HG03064 (cell line): ENCODE measurements around the gene AHDC1.
"Not testable (repeated sequence)": the region's sequence is repeated elsewhere in the genome, so short reads cannot be mapped to it uniquely, and the experiment has no call there.

Experiments
- ATAC-seq: cut with Tn5 transposase; IDR thresholded peaks from one replicate; pipeline ENCODE4 v1.9.1; 2021; ENCODE audit warnings: low read depth; ENCODE audit not compliant: unreplicated experiment

The AHDC1 gene

DNA sequence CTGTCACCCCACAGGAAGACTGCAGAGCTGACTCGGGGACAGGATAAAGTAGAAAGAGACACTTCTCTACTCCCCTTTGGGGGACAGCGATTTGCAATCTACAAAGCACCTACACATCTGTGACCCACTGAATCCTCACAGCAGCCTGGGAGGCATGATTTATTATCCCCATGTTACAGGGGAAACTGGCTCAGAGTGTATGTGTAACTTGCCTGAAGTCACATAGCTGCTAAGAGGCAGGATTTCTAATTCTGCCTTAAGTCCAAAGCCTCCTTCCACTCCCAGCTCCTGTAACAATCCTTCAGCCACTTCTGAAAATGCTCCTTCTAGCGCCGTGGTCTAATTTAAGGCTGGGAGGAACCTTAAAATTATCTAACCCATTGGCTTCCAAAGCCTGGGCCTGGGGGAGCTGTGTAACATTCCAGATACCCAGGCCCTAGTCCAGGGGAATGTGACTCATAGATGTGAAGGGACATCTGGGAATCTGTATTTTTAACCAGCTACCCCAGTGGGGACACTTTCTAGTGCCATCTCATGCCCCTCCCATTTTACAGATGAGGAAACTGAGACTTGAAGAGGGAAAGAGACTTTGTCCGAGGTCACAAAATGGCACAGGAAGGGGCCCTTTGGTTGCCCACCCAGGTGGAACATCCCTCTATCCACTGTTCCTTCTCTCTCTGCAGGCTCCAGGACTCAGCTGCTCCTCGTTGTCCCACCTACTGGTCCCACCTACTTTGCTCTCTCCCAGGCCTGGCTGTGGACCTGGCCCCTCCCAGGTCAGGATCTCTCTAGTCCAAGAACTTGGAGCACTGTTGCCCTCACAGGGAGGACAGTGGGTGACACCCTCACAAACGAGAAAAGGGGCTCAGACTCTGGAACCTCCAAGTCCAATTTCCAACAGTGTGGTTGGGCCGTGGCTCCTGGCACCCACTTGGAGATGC is 48.9 kb downstream of the AHDC1 start:
- no peak for ATAC-seq

DNA sequence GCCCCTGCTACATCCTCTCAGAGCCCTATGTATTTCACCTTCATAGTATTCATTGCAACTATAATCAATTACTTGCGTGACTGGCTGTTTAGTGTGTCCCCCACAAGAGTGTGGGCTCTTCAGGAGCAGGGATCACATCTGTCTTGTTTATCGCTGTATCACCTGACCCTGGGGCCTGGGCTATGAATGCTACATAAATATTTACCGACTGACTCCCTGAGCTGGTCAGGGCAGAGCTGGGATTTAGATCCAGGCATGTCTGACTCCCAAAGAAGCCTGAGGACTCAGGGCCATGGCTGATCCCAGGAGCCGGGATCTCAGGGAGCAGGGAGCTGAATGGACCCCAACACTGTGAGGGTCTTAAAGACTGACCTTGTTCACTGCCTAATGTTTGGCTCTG is 49.7 kb downstream of the AHDC1 start:
- no peak for ATAC-seq

DNA sequence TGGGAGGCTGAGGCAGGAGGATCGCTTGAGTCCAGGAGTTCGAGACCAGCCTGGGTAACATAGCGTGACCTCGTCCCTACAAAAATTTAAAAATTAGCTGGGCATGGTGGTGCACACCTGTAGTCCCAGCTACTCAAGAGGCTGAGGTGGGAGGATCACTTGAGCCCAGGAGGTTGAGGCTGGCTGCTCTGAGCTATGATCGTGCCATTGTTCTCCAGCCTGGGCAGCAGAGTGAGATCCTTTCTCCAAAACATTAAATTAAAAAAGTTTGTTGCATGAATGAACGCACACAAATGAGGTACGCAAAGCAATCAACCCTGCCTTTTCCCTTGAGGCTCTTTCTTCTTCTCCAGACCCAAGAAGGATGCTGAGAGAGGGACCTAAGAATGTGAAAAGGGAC is 50.1 kb downstream of the AHDC1 start:
- ATAC-seq: not testable (repeated sequence)

DNA sequence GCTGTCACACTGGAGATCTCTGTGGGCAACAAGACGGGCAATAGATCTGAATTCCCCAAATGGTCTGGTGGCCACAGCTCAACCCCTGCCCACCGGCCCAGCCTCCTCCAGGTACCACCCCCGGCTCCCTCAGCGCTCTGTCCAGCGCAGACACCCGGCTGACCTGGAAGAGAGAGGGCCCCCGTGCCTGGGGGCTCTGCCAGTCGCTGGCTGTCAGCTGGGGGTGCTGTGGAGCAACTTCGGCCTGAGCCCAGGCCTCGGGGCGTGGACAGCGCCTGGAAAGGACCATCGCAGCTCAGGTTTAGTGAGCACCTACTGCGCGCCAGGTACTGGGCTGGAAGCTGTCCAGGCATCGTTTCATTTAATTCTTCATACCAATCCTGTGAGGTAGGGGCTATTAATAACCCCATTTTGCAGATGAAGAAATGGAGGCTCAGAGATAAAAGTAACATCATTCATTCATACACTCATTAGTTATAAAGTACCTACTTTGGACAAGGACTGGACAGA is 51.0 kb downstream of the AHDC1 start:
- ATAC-seq: no peak

DNA sequence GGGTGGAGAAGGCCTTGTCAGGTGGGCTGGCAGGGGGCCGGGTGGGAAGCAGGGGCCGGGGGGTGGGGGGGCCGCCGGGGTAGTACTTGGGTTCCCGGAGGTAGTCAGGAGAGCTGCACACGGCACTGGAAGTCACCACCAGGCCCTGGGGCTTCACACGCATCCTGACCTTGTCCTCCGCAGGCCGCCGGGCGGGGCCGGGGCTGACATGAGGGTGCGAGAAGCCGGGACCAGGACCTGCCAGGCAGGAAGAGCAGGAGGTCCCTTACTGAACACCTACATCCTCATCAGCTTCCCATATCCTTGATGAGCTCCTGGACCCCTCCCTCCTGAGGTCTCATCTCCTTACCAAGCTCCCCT is 52.0 kb downstream of the AHDC1 start:
- ATAC-seq: no peak

DNA sequence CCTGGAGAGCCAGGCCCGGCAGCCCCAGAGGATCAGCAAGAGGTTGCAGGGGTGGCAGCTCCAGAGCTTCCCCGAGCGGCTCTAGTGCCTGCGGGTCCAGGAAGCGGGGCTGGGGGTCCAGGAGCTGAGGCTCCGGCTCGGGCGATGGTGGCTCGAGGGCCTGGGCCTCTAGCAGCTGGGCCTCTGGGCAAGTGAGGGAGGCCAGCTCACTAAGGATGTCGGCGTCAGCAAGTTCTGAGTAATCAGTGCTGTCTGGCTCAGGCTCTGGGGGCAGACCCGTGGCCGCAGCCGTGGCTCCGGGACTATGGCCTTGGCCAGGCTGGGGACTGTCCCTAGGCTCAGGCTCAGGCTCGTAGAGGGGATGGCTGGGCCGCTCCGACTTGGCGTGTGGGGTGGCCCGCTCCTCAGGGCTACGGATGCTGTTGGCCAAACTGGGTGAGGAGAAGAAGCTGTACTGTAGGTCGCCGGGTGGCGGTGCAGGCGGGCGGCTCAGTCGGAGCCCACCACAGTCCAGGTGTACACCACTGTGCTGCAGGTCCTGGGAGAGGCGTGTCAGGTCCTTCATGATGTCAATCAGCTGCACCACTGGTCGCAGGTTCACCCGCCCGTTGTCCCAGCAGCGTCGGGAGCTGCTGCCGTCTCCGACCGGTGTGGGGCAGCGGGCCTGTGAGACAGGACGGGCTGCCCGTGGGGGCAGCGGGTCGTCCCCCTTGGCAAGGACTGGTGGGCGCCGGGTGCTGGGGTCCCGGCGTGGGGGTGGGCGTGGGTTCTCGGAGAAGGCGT is 52.6 kb downstream of the AHDC1 start:
- ATAC-seq: no peak

DNA sequence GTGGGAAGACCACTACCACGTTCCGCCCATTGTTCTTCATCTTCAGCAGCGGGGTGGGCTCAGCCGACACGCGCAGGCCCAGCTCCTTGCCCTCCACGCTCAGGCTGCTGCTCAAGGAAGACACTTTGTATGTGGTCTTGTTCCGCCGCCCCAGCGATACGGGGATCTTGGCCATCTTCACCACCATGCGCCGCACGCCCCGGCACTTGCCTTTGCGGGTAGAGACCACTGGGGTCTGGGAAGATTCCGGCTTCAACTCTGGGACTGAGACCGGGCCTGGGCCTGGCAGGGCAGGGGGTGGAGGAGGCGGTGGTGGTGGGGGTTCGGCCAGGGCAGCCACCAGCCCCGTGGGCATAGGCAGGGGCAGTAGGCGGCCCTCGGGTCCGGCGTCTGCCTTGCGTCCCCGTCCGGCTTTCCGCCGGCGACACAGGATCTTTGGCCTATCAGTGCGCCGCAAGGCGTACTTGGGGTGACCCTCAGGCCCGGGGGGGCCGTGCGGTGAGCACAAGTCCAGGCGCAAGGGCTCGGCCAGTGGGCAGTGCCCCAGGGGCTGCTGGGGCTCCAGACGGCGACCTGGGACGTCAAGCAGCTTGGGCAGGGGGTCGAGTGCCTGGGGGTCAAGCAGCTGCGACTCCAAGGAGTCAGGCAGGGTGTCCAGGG is 53.3 kb downstream of the AHDC1 start:
- no peak for ATAC-seq

DNA sequence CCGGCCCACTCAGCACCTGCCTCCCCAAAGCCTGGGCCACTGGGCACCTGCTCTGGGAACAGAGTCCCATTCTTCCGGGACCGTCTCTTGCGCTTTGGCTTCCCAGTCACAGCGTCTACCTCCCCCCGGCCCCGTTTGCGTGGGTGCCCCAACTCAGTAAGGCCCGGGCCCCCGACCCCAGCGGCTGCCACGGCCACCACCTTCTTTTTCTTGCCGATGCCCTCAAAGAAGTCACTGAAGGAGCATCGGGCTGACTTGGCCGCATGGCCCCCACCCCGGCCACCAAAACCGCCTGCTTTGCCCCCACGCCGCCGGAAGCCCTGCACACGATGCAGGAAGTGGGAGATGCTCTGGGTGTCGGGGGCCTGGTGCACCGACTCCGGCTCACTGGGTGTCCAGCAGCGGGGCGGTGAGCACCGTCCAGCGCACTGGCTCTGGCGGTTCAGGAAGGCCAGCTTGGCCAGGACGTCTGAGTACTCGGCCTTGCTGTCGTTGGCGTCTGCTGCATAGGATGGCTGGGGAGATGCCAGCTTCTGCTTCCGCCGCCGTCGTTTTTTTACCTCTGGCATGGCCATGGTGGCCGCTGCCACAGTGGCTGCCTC is 54.0 kb downstream of the AHDC1 start:
- no peak for ATAC-seq

DNA sequence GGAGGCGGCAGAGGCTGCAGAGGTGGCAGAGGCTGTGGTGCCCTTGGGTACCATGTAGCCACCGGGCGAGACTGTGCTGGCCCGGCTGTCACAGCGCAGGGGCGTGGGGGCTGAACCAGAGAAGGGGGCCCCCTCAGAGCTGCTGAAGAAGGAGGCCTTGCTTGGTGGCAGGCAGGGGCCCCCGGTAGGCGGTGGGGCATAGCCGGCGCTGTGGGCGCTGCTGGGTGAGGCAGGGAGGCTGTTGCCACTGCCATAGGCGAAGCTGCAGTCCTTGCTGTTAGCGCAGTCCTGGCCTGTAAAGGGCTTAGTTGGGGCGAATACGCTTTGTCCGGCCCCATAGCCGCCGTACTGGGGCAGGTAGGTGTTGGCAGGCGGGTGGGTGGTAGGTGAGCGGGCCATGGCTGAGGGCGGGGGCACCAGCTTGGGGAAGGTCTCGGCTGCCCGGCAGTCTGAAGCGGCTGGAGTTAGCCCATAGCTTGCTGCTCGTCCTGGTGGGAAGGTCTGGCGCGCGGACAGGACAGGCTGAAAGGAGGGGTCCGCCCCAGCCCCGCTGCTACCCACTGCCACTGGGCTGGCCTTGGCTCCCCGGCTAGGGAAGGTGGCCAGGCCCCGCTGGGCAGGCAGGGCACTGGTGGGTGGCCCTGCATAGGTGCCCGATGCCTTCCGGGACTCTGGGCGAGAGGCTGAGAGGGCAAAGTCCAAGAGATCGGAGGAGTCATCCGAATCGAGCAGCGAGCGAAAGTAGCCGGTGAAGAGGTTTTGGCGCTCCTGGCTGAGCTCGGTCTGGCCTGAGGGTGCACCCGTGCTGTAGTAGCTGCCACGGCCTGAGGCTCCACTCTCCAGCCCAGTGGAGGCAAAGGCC is 54.9 kb downstream of the AHDC1 start:
- ATAC-seq: no peak

DNA sequence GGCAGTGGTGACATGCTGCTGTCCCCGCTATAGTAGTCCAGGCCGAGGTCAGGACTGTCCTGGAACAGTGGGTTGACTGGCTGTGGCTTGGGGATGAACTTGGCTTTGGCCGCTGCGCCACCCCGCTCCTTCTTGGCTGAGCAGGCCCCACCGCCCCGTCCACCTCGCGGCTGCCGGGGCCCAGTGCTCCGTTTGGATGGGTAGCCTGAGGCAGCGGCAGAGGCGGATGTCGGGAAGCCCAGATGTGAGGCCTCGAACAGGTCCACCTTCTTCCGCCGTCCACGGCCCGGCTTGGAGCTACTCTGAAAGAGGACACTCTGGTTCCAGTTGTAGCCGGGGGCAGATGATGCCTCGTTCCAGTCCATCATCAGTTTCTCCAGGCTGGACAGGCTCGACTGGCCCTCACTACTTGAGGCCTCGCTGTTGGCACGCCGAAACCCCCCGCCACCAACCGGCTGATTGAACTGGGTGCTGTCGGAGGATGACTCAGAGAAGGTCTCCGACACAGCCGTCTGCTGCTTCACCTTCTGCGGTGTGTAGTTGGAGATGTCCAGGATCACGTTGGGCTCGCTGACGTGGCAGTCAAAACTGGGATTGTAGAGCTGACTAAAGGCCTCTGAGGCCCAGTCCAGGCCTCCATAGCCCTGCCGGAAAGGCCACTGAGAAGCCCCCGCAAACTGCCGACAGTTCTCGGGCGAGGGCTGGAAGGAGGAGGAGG is 55.6 kb downstream of the AHDC1 start:
- no peak for ATAC-seq

DNA sequence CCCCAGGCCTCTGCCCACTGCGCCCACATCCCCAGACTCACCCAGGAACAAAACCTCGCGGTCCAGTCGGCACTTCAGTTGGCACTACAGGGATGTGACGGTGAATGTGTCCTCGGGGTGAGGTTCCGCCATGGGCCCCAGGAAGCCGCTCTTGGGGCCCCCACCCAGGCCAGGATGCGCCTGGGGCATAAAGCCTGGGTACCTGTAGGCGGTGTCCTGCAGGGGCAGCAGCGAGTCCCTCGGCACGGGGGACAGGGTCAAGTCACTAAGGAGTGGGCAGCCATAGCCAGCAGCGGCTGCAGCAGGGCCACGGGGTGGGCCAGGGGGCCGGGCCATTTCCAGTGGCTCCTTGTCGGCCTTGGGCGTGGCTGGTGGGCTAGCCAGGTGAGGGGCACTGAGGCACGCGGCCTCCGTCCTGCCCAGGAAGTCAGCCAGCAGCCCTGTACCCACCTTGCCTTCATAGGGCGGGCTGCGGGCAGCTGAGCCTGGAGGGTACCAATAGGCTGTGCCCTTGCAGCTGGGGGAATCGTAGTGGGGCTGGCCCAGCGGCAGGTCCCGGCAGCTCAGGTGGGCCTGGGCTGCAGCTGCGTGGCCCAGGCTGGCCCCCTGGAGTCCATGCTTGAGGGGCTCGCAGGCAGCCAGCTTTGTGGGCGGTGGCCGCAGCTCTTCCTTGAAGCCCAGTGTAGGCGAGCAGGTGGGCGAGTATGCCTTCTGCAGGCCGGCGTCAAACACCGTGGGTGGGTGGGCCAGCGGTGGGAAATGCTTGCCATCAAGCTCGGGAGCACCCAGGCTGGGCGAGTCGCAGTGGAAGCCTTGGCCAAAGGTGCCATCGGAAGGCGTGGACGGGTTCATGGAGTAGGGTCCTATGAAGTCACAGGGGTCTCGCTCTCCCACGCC is 56.5 kb downstream of the AHDC1 start:
- no peak for ATAC-seq

DNA sequence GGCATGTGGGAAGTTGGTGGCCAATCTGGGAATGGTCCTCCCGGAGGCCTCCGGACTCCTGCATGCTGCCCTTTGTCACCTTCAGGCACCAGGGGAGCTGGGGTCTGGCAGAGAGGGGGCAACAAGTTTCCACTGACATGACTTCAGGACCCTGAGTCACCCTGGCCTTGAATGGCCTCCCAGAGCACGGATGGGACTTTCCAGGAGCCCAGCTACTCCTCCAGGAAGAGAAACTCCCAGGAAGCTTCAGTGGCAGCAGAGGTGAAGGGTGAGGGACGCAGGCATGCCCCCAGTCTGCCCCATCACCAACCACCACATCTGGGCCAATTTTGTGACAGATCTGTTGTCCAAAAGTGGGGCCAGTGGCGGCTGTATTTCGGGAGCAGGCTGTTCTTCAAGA is 58.1 kb downstream of the AHDC1 start:
- ATAC-seq: no peak

DNA sequence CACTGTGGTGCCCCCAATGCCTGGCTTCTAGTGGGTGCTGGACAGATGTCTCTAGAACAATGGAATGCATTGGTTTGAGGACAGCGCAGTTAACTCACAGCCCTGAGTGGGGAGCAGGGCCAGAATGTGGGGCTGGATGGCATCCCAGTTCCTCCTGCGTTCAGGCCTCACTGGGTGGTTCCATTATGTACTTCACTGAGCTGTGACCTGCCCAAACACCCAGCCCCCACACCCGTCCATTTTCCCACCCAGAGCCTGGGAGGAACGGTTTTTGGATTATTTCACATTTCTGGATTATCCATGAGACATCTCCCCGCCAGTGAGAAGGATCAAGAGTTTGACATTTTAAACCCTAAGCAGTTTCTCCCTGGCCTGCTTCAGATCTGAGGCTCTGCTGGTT is 58.7 kb downstream of the AHDC1 start:
- no peak for ATAC-seq

DNA sequence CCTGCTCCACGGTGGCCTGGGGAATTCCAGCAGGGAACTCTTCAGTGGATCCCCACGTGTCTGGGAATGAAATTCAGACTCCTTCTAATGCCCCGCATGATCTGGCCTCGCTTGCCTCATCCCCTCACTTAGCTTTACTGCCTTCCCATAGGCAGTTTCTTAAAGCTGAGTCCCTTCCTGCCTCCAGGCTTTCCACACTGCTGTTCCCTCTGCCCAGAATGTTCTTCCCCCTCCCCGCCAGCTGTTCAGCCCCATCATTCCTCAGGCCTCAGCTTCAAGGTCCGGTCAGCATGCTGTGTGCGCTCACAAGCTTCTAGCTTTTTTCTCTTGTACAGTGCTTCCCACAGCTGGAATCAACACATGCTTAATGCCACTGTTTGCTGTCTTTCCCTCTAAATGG is 59.1 kb downstream of the AHDC1 start:
- no peak for ATAC-seq

DNA sequence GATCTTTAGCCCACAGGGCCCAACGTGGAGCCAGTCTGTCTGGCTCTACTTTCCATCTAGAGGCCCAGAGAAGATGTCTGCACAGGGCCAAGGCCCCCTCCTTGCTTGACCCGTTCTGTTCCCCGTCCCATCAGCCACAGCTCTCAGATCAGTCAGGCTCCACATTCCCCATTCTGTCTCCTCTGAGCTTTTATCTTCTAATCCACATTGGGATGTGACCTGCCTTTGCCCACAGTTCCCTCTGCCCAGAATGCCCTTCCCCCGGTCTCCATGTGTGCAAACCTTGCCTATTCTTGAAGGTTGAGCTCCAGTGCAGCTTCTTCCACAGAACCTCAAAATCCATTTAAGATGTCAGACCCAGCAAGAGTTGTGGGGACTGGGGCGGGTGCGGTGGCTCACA is 60.7 kb downstream of the AHDC1 start:
- no peak for ATAC-seq

DNA sequence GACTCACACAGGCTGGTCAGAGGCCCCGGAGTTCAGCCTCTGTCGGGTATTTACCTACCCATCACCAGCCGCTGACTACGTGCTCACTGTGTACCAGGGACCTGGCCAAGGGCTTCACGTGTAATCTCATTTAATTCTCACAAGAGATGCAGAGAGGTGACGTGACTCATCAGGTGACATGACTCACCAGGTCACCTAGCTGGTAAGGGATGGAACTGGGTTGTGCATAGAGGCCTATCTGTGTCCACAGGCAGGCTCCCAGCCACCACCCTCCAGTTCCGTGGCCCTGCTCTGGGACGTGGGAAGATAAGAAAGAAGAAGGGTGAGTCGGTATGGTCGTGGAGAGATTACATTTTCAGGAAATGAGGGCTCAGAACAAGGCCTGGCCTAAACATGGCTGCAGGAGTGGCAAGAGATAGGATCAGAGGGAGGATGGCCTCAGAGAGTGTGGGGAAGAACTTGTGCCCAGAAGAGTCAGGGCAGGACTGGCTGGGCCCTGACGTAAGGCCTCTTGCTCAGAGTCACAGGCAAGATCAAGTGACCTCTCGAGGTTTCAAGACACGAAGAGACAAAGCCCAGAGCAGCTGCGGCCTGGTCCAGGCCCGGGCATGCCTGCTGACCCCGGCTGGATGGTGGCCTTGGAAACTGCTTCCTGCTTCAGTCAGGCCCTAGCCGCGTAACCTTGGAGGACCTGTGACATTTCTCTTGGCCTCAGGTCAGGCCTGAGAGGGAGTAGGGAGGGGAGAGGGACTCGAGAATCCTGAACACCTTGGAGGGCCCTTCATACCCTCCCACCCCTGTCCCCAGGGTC is 61.3 kb downstream of the AHDC1 start:
- ATAC-seq: no peak
